Measurements from ENCODE around the gene NUP85. TPM values are rescaled to one million over a fixed set of nuclear protein-coding genes. Genes with fewer than 3 reads are reported as not detected.
"Not testable (repeated sequence)": the region's sequence is repeated elsewhere in the genome, so short reads cannot be mapped to it uniquely, and the experiment has no call there.

The NUP85 gene
- total RNA-seq, 1 donor from 2014 or later: 63.7 TPM

GRCh38 chr17:75272848-75273184, 67.3 kb downstream of the NUP85 start:
- no peak for TF ChIP-seq CTCF (IDR thresholded peaks at IDR 0.05)
- H3K9me3 ChIP-seq: no peaks in the 10 kb centered on the region
- ATAC-seq: no peak
- peaks cover 18% of the 10 kb centered on the region for H3K4me1 ChIP-seq
- H3K36me3 ChIP-seq: peaks cover 4% of the 10 kb centered on the region
- no peak overlapping the region for H3K27ac ChIP-seq
- intact Hi-C loops (cut with DNase I): no loop called here
- DNase-seq: no peak
- no peak overlapping the region for H3K4me3 ChIP-seq
- H3K27me3 ChIP-seq: no peaks in the 10 kb centered on the region

GRCh38 chr17:75273977-75274708, 68.7 kb downstream of the NUP85 start:
- DNase-seq (no peak), ATAC-seq (no peak)
- Histone ChIP-seq H3K27me3 (no peaks in the 10 kb centered on the region), H3K9me3 (no peaks in the 10 kb centered on the region), H3K27ac (no peak overlapping the region), H3K4me3 (no peak overlapping the region), H3K36me3 (peaks cover 4% of the 10 kb centered on the region), H3K4me1 (peaks cover 18% of the 10 kb centered on the region)
- intact Hi-C loops (cut with DNase I): no loop called here
- no peak for TF ChIP-seq CTCF (IDR thresholded peaks at IDR 0.05)

- Histone ChIP-seq H3K36me3 (peaks cover 14% of the 10 kb centered on the region), H3K4me1 (peaks cover 1% of the 10 kb centered on the region), H3K27me3 (no peaks in the 10 kb centered on the region), H3K4me3 (no peak overlapping the region), H3K9me3 (no peaks in the 10 kb centered on the region), H3K27ac (peak overlapping the region; percentile 63)
- ATAC-seq: peak; percentile 72
- no peak for DNase-seq
- intact Hi-C loops (cut with DNase I): no loop called here
- no peak for TF ChIP-seq CTCF (IDR thresholded peaks at IDR 0.05)
These were observed 72.2 kb downstream of the NUP85 start for GRCh38 chr17:75277664-75278071.

GRCh38 chr17:75280189-75280588, 74.7 kb downstream of the NUP85 start:
- H3K27me3 ChIP-seq; intact Hi-C loops (cut with DNase I); H3K9me3 ChIP-seq; H3K4me1 ChIP-seq; H3K4me3 ChIP-seq; ATAC-seq; DNase-seq; H3K27ac ChIP-seq: not testable (repeated sequence)
- peaks cover 15% of the 10 kb centered on the region for H3K36me3 ChIP-seq

- Histone ChIP-seq H3K36me3 (peaks cover 19% of the 10 kb centered on the region), H3K9me3 (no peaks in the 10 kb centered on the region), H3K4me1 (no peaks in the 10 kb centered on the region), H3K27ac (no peak overlapping the region), H3K27me3 (no peaks in the 10 kb centered on the region), H3K4me3 (no peak overlapping the region)
- ATAC-seq (no peak), DNase-seq (no peak)
- intact Hi-C loops (cut with DNase I): no loop called here
- no peak for TF ChIP-seq CTCF (IDR thresholded peaks at IDR 0.05)
These were observed 79.6 kb downstream of the NUP85 start for GRCh38 chr17:75285123-75285522.

Other genes with a start within 250 kb of the NUP85 start
- 33.5 TPM for gene HID1, start 232.9 kb upstream of the NUP85 start, total RNA-seq
- 21.8 TPM for gene CDR2L, start 218.0 kb upstream of the NUP85 start, total RNA-seq
- 21.6 TPM for gene MRPL58, start 193.0 kb upstream of the NUP85 start, total RNA-seq
- gene ATP5PD, start 158.7 kb upstream of the NUP85 start, total RNA-seq: 155 TPM
- 25.3 TPM for gene KCTD2, start 158.5 kb upstream of the NUP85 start, total RNA-seq
- 40.5 TPM for gene SLC16A5, start 117.7 kb upstream of the NUP85 start, total RNA-seq
- 18.0 TPM for gene ARMC7, start 95.7 kb upstream of the NUP85 start, total RNA-seq
- 35.8 TPM for gene NT5C, start 73.9 kb upstream of the NUP85 start, total RNA-seq
- gene JPT1, start 51.2 kb upstream of the NUP85 start, total RNA-seq: 47.8 TPM
- gene SUMO2, start 22.7 kb upstream of the NUP85 start, total RNA-seq: 316 TPM
- 52.7 TPM for gene GGA3, start 55.9 kb downstream of the NUP85 start, total RNA-seq
- 34.7 TPM for gene MRPS7, start 56.2 kb downstream of the NUP85 start, total RNA-seq
- 25.7 TPM for gene MIF4GD, start 65.6 kb downstream of the NUP85 start, total RNA-seq
- 29.4 TPM for gene SLC25A19, start 83.8 kb downstream of the NUP85 start, total RNA-seq
- gene GRB2, start 200.0 kb downstream of the NUP85 start, total RNA-seq: 139 TPM